MM.1S (cell line): Measurements from ENCODE around the gene ACCSL.

Experiments used
- EZH2 ChIP-seq: fragments of 300-600 bp; sonication (generic); optimal IDR thresholded peaks from 2 replicates; pipeline ENCODE3; 2017; ENCODE audit warnings: low read depth, mild to moderate bottlenecking, antibody characterized with exemption, low read length, mixed read lengths
- EZH2phosphoT487 ChIP-seq: fragments of 300-600 bp; sonication (generic); IDR thresholded peaks from 2 replicates; pipeline ENCODE4 v1.6.1; 2018; ENCODE audit warnings: antibody characterized with exemption, low read length
- TF ChIP-seq, protein P1 (sequence below): fragments of 300-600 bp; sonication (generic); IDR thresholded peaks from 2 replicates; pipeline ENCODE4 v1.5.1; 2016; ENCODE audit warnings: antibody characterized with exemption, low read length, mixed read lengths

DNA sequence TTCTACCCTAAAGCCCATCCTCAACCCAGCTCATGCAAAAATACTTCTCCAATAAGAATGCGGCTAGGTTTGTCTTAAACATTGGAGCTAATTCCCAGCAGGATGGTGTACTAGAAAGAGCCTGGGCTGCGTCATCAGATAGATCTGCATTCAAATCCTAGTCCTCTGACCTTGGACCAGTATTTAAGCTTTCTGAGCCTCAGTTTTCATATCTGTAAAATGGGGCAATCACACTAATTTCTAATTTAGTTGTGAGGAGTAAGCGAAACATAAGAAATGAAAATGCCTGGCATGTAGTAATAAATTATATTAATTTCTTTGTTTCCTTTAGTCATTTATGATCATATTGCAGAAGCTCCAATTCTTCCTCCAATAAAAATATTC lies 32.2 kb upstream of the ACCSL start:
- TF ChIP-seq, protein P1, sequence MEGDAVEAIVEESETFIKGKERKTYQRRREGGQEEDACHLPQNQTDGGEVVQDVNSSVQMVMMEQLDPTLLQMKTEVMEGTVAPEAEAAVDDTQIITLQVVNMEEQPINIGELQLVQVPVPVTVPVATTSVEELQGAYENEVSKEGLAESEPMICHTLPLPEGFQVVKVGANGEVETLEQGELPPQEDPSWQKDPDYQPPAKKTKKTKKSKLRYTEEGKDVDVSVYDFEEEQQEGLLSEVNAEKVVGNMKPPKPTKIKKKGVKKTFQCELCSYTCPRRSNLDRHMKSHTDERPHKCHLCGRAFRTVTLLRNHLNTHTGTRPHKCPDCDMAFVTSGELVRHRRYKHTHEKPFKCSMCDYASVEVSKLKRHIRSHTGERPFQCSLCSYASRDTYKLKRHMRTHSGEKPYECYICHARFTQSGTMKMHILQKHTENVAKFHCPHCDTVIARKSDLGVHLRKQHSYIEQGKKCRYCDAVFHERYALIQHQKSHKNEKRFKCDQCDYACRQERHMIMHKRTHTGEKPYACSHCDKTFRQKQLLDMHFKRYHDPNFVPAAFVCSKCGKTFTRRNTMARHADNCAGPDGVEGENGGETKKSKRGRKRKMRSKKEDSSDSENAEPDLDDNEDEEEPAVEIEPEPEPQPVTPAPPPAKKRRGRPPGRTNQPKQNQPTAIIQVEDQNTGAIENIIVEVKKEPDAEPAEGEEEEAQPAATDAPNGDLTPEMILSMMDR, result no peak
- TF ChIP-seq EZH2, result no peak
- no peak for TF ChIP-seq EZH2phosphoT487
